Kidney (tissue), 14 donors: ENCODE measurements around the gene GNAI3. TPM values are rescaled to one million over a fixed set of nuclear protein-coding genes. Genes with fewer than 3 reads are reported as not detected.
A peak's percentile ranks its signal among the peaks of the same experiment; 100 is the strongest.

Experiments used
- DNase-seq, 5 donors: peaks; one replicate each; pipeline ENCODE4 v3.0.0-alpha.2; 2013 to 2020
- FAIRE-seq: peaks from 2 replicates; lab custom pipeline; 2012; peaks lifted over from hg19 to GRCh38; lab: Jason Lieb, UNC
- H3K27ac ChIP-seq, 2 donors: one replicate each; pipeline ENCODE4 v1.7.0; 2013; ENCODE audit warnings: low read depth in 2 of 2, low read length in 2 of 2, inconsistent platforms in 1 of 2
- H3K27me3 ChIP-seq: one replicate; pipeline ENCODE4 v1.7.1; 2013; ENCODE audit warnings: low read length, inconsistent platforms; ENCODE audit not compliant: control insufficient read depth, insufficient read depth
- H3K36me3 ChIP-seq, 3 donors: one replicate each; pipeline versions ENCODE4 v1.7.0 to v1.7.1; 2013; ENCODE audit warnings: low read length in 3 of 3, control low read depth in 1 of 3, inconsistent platforms in 1 of 3; ENCODE audit not compliant: insufficient read depth in 3 of 3, control insufficient read depth in 2 of 3
- H3K4me1 ChIP-seq, 3 donors: one replicate each; pipeline versions ENCODE4 v1.7.0 to v1.7.1; 2013; ENCODE audit warnings: low read length in 3 of 3, inconsistent platforms in 1 of 3, low read depth in 1 of 3; ENCODE audit not compliant: control insufficient read depth in 2 of 3, insufficient read depth in 2 of 3
- H3K4me3 ChIP-seq, 3 donors: one replicate each; pipeline versions ENCODE4 v1.7.0 to v1.8.1; 2013; ENCODE audit warnings: low read length in 3 of 3, control low read depth in 1 of 3, inconsistent platforms in 1 of 3
- H3K9ac ChIP-seq, 3 donors: one replicate each; pipeline versions ENCODE4 v1.7.0 to v1.7.1; 2013; ENCODE audit warnings: low read length in 3 of 3, control low read depth in 1 of 3, inconsistent platforms in 1 of 3
- H3K9me3 ChIP-seq, 3 donors: one replicate each; pipeline versions ENCODE4 v1.7.0 to v1.7.1; 2013; ENCODE audit warnings: low read length in 3 of 3, control low read depth in 1 of 3, inconsistent platforms in 1 of 3; ENCODE audit not compliant: control insufficient read depth in 2 of 3, insufficient read depth in 1 of 3
- intact Hi-C: fragments of 100-400 bp; cut with DNase I; formaldehyde crosslinking; loops from one replicate; pipeline ENCODE4 v1.11.1; 2022
- polyA plus RNA-seq: library from polyadenylated mRNA; stranded (reverse); fragments of 350-450 nt; fragmentation: Illumina TruSeq; extraction: RNeasy Lipid Tissue Mini Kit (QIAGEN cat#74804); gene quantifications from one replicate; pipeline ENCODE4 v1.2.3, GENCODE V29; 2014; ENCODE audit warnings: low read depth, low replicate concordance; ENCODE audit not compliant: insufficient read depth
- total RNA-seq: library from RNA; stranded (reverse); fragmentation: NEBNext Ultra II Directional; extraction: Animal tissue kit (Norgen Biotek cat#: 25700); gene quantifications from one replicate; pipeline ENCODE4 v1.2.1, GENCODE V29; 2021
- TF ChIP-seq, protein P1 (sequence below): IDR thresholded peaks from 3 replicates; pipeline ENCODE4 v1.5.1; 2012; ENCODE audit warnings: mild to moderate bottlenecking, moderate library complexity, borderline replicate concordance; ENCODE audit not compliant: insufficient read depth; ENCODE audit errors: extremely low read depth
- donor health status: control.
- donor health status: control.
- donor health status: control.
- donor health status: control.
- donor health status: control.
- donor health status: DM: yes; HTN: yes; CAD: no.
- donor health status: Normal renal cell carcinoma (clear cell type).

The GNAI3 gene
- total and polyA plus RNA-seq, 2 donors from 2014 or later, result 4.2 to 8.0 TPM

DNA sequence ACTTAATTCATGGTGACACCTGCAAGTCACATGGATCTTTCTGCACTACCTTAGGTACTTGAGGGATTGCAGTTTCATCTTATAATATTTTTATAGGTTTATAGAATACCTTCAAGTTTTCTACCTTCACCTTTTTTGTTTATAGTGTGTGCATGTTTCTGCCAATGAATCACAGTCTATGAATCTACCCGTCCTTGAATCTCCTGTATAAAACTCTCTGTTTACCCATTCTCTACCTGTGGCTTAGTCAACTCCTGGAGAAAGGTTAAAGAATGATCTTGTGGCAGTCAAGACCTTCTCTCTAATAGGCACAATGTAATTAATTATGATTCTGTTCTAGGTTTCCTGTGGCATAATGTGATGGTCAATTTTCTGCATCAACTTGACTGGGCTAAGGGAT is 116.3 kb downstream of the GNAI3 start:
- Histone ChIP-seq H3K4me1 (peaks cover 2 to 11% (median 3%) of the 10 kb centered on the region in 3 donors), H3K9me3 (no peaks in the 10 kb centered on the region), H3K27me3 (no peaks in the 10 kb centered on the region), H3K27ac (no peak overlapping the region), H3K4me3 (no peak overlapping the region), H3K36me3 (peaks cover 0 to 9% (median 2%) of the 10 kb centered on the region in 3 donors), H3K9ac (no peak overlapping the region)
- DNase-seq, result no peak
- FAIRE-seq, result no peak
- intact Hi-C loops, result no loop called here
- TF ChIP-seq, protein P1, sequence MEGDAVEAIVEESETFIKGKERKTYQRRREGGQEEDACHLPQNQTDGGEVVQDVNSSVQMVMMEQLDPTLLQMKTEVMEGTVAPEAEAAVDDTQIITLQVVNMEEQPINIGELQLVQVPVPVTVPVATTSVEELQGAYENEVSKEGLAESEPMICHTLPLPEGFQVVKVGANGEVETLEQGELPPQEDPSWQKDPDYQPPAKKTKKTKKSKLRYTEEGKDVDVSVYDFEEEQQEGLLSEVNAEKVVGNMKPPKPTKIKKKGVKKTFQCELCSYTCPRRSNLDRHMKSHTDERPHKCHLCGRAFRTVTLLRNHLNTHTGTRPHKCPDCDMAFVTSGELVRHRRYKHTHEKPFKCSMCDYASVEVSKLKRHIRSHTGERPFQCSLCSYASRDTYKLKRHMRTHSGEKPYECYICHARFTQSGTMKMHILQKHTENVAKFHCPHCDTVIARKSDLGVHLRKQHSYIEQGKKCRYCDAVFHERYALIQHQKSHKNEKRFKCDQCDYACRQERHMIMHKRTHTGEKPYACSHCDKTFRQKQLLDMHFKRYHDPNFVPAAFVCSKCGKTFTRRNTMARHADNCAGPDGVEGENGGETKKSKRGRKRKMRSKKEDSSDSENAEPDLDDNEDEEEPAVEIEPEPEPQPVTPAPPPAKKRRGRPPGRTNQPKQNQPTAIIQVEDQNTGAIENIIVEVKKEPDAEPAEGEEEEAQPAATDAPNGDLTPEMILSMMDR, result no peak

DNA sequence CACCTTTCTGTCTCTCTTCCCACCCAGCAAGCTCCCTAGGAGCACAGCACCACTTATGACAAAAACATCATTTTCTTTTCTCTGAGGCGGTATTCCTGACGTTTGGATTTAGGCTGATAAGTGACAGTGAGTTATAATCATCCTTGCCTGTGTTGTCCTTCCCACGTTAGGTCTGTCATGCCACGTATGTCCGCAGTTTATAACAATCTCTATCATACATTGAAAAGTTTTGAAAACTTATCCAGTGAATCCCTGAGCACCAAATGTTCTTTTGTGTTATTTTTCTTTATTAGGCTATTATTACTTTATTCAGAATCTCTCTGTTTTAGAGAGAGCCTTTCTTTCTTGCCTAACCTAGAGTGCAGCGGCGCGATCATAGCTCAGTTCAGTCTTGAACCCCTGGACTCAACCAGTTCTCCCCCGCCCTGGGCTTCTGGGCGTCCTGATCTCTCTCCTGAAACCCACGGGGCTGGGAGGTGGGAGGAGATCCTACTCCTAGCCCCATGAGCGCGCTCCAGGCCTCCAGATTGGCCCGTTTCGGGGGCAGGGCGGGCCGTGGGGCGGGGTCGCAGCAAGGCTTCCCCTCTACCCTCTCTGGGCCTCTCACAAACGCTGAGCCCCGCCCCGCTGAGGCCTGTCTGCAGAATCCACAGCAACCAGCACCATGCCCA is 119.2 kb downstream of the GNAI3 start, which contains the start of gene GSTM2:
GSTM2 (plus strand) TSS at position 606 of the 671 bp plus-strand sequence; CDS start at position 665, 59 bp downstream.
- intact Hi-C loops, result no loop called here
- Histone ChIP-seq H3K36me3 (no peaks in the 10 kb centered on the region), H3K4me1 (peaks cover 0 to 5% (median 2%) of the 10 kb centered on the region in 3 donors), H3K27me3 (no peaks in the 10 kb centered on the region), H3K4me3 (peak within 1 kb of the TSS; percentile 50 to 65 (median 53)), H3K27ac (no peak within 1 kb of the TSS), H3K9me3 (no peaks in the 10 kb centered on the region), H3K9ac (peak within 1 kb of the TSS in 2 of 3 donors; percentile 25 to 49)
- FAIRE-seq, result no peak
- DNase-seq, result peak; percentile 95 to 98 (median 96)
- TF ChIP-seq, protein P1, result no peak

Other genes with a start within 250 kb of the GNAI3 start
- 0.19 TPM for gene MYBPHL, start 241.6 kb upstream of the GNAI3 start, total RNA-seq
- not detected for gene MYBPHL, start 241.6 kb upstream of the GNAI3 start, polyA plus RNA-seq
- 169 TPM for gene SORT1, start 150.7 kb upstream of the GNAI3 start, total RNA-seq
- 33.5 TPM for gene SORT1, start 150.7 kb upstream of the GNAI3 start, polyA plus RNA-seq
- gene PSMA5, start 122.2 kb upstream of the GNAI3 start, total RNA-seq, result 71.4 TPM
- 91.1 TPM for gene PSMA5, start 122.2 kb upstream of the GNAI3 start, polyA plus RNA-seq
- 6.7 TPM for gene SYPL2, start 82.1 kb upstream of the GNAI3 start, total RNA-seq
- 9.8 TPM for gene SYPL2, start 82.1 kb upstream of the GNAI3 start, polyA plus RNA-seq
- 7.3 TPM for gene ATXN7L2, start 64.7 kb upstream of the GNAI3 start, total RNA-seq
- 5.7 TPM for gene ATXN7L2, start 64.7 kb upstream of the GNAI3 start, polyA plus RNA-seq
- gene CYB561D1, start 54.5 kb upstream of the GNAI3 start, total RNA-seq, result 18.0 TPM
- 5.2 TPM for gene CYB561D1, start 54.5 kb upstream of the GNAI3 start, polyA plus RNA-seq
- gene AMIGO1, start 38.9 kb upstream of the GNAI3 start, total RNA-seq, result 8.5 TPM
- 5.1 TPM for gene AMIGO1, start 38.9 kb upstream of the GNAI3 start, polyA plus RNA-seq
- not detected for gene GPR61, start 8.7 kb upstream of the GNAI3 start, total RNA-seq
- gene GPR61, start 8.7 kb upstream of the GNAI3 start, polyA plus RNA-seq, result not detected
- gene GNAT2, start 71.0 kb downstream of the GNAI3 start, total RNA-seq, result not detected
- not detected for gene GNAT2, start 71.0 kb downstream of the GNAI3 start, polyA plus RNA-seq
- 55.3 TPM for gene AMPD2, start 71.2 kb downstream of the GNAI3 start, total RNA-seq
- gene AMPD2, start 71.2 kb downstream of the GNAI3 start, polyA plus RNA-seq, result 21.1 TPM
- gene GSTM4, start 107.5 kb downstream of the GNAI3 start, total RNA-seq, result 34.0 TPM
- 117 TPM for gene GSTM4, start 107.5 kb downstream of the GNAI3 start, polyA plus RNA-seq
- gene GSTM2, start 119.4 kb downstream of the GNAI3 start, total RNA-seq, result 47.1 TPM
- 116 TPM for gene GSTM2, start 119.4 kb downstream of the GNAI3 start, polyA plus RNA-seq
- not detected for gene GSTM1, start 139.2 kb downstream of the GNAI3 start, total RNA-seq
- 61.2 TPM for gene GSTM1, start 139.2 kb downstream of the GNAI3 start, polyA plus RNA-seq
- 4.2 TPM for gene GSTM5, start 163.6 kb downstream of the GNAI3 start, total RNA-seq
- gene GSTM5, start 163.6 kb downstream of the GNAI3 start, polyA plus RNA-seq, result 9.1 TPM
- 54.7 TPM for gene GSTM3, start 192.4 kb downstream of the GNAI3 start, total RNA-seq
- 405 TPM for gene GSTM3, start 192.4 kb downstream of the GNAI3 start, polyA plus RNA-seq
- 1.8 TPM for gene EPS8L3, start 215.3 kb downstream of the GNAI3 start, total RNA-seq
- not detected for gene EPS8L3, start 215.3 kb downstream of the GNAI3 start, polyA plus RNA-seq